OCI-M2 (cell line): ENCODE measurements around the gene CBLN3.
A peak's percentile ranks its signal among the peaks of the same experiment; 100 is the strongest.

Source experiments
- DNase-seq: peaks from one replicate; lab custom pipeline; 2025; ENCODE audit not compliant: unreplicated experiment; lab: John Stamatoyannopoulos, UW

The CBLN3 gene

DNA sequence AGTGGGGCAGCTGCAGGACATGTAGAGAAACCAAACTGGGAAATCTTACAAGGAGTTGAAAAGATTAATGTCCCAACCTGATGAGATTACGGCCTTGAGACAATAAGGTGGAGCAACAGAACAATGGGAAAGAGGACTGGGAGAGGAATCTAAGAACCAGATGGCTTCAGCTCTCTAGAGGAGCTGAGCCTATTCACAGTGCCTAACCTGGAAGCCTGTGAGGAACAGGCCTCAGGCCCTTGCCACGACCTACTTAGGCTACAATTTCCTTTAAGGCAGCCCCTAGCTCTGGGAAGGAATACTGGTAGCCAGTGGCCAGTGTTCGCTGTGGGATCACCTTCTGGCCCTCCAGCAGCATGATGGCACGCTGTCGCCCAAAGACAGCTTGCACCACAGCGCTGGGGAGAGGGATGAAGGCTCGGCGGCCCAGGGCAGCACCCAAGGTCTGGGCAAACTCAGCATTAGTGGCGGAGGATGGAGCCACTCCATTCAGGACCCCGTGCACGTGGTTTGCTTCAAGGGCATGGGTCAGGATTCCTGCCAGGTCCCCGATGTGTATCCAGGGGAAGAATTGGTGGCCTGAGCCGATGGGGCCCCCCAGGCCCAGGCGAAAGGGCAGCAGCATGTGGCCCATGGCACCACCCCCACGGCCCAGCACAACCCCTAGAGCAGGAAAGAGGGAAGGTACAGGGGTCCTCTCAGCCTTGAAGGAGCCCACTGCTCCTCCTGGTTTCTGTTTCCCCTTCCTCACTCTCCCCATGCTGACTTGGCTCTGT, 10.6 kb upstream of the CBLN3 start:
- no peak for DNase-seq

DNA sequence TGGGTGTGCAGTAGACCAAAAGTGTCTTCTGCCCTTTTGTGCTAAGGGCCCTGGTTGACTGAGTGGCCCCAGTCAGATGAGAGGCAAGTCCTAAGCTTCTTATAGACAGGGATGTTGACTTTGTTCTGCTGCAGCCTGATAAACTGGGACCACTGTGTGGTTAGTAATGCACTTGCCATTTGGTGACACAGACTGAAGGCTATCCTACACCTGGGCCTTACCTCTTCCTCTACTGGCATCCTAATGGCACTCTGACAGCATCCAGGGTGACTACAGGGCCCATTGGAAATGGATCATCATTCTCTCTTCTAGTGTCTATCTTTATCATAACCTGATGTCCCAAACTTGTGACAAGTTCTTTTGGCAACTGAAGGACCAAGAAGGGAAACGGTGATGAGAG, 9.8 kb upstream of the CBLN3 start:
- no peak for DNase-seq

DNA sequence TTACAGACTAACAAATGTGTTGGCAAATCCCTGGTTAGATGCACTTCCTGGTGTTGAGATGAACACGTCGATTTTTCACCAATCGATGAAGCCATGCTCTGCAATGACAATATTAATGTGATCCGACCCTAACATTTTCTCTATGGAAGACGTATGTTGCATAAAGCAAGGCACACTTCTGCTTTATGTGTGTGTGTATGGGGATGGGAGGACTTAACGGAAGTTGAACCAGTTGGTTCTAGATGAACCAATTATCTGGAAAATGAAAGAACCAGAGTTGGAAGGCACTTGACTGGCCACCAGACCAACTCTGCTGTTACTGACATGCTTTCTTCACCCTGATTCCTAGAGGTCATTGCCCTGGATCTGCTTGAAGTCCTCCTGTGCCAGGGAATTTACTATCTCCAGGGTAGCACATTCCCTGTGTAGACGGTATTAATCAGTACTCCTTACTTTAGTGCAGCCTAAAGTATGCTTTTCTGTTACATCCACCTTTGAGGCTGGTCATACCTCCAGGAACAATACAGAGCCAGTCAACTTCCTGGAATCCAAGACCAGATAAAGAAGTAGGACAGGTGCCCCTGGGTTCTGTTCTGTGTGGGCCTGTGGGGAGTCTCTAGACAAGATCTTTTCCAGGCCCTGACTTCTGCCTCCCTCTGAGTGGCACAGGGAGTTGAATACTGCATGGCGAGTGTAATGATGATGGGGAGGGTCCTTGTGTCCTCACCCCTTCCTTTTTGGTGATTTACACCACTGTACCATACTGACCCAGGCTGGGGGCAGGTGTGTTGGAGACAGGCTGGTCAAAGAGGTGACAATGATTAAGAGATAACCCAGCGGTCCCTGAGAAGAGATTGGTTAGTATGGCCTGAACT, 9.0 kb upstream of the CBLN3 start:
- no peak for DNase-seq

DNA sequence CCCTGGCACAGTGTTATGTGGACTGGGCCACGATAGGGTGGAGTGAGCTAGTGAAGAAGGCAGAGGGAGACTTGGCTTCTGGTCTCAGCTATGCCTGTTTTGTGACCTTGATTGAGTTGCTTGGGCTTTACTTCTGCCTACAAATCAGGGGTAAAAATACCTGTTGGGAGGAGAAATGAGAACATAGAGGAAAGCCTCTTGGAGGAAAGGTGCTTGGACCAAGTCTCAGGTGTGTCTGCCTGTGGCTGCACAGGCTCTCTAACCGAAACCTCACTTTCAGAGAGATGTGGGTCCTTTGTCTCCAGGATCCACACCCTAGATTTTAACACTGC, 8.2 kb upstream of the CBLN3 start:
- DNase-seq = no peak

DNA sequence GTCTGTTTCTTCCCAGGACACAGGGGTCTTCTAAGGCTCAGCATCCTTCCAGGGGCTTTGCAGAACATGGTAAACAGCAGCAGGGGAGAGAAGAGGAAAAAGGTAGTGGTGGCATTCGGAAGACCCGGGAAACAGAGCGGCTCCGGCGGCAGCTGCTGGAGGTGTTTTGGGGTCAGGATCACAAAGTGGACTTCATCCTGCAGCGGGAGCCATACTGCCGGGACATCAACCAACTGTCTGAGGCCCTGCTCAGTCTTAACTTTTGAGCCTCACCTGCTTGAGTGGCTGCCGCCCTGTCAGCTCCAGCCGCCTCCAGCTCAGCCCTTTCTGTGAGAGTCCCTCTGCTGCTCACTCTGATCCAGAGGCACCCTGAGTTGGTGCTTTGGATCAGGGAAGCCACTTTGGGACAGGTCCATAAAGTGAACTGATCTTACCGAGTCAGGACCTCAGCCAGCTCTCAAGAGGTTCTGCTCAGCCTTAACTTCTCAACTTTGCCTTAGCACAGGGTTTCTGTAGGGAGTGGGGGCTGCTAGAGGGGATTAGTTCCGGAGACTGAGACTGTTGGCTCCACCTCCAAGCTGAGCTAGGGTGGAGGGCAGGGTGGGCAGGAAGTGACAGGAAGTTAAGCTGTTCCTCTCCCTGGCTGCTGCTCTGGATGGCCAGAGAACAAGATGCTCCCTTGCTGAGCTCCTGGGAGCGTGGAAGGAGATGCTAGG, 7.7 kb upstream of the CBLN3 start:
- DNase-seq = no peak

DNA sequence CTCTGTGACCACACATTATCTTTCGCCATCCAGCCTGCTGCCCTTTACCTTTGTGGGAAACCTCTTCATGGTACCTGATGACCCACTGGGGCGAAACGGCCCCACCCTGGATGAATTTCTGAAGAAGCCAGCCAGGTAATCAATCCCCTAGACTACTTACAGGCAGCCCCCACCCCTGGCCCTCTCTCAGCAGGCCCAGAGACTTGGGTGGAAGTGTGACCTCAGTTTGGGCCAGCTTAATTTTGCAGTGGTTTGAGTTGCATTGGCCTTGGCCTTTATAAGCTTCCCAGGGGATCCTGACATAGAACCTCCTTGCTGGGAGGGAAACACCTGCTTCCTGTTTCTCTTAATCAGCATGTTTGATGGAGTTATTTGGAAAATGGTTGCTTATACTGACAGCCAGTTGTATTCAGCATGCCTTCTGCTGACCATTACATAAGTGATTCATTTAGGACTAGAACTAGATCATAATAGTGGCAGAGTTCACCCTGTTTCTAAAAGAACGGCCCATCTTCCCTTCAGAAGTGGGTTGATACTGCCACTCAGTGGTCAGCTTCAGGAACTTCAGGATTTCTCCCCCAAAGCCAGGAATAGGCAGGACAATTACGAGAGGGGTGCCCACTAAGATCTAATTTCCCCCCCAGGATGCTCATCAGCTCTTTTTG, 7.0 kb upstream of the CBLN3 start:
- no peak for DNase-seq

DNA sequence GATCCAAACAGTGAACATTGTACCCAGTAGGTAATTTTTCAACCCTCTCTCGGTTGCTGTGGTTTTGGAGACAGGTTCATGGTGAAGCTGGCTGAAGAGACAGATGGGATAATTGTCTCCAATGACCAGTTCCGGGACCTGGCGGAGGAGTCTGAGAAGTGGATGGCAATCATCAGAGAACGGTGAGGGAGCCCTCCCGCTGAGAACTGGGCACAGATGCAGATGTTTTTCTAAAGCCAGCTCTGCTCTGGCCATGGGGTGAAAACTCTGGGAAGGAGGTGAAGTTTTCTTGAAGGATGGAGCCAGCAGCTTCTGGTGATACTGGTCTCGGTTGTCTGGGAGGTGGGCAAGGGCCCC, 6.5 kb upstream of the CBLN3 start:
- no peak for DNase-seq

DNA sequence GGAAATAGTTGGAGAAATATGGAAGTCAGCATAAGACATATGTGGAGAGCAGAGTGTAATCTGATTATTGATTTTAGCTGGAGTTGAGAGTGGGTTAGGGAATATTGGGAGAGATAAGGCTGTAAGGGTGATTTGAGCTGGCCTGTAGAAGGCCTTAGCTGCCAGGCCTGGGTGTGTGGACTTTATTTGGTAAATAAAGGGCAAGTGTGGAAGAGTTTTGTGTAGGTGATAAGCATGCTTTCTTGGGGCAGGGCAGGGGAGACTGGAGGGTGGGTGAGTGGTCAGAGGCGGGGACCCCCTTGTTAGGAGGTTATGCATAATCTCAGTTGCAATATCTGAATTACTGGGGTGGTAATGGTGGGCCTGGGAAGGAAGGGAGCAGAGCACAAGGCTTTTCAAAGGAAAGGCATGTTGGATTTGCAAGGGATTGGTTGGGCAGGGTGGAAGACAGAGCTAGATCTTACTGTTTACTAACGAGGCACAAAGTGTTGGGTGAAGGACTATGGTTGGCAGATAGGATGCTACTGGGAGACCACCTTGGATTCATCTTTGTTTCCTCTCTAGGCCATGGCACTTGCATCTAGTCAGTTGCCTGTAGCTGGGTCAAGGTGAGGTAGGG, 5.8 kb upstream of the CBLN3 start:
- no peak for DNase-seq

DNA sequence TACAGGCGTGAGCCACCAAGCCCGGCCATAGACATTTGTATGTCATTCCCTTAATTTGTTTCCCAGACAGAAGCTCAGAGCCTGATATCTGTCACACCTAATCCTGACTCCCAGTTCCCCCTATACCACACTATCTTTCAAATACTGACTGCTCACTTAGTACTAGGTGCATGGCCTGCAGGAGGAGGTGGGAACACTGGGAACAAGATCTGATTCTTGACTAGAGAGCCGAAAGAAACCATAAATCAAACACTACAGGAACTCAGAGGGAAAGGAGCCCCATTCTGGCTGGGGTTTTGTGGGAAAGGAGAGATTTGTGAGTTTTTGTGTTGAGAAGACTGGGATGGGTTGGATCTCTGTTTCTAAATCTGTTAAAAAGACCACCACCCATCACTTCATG, 5.2 kb upstream of the CBLN3 start:
- DNase-seq = no peak

DNA sequence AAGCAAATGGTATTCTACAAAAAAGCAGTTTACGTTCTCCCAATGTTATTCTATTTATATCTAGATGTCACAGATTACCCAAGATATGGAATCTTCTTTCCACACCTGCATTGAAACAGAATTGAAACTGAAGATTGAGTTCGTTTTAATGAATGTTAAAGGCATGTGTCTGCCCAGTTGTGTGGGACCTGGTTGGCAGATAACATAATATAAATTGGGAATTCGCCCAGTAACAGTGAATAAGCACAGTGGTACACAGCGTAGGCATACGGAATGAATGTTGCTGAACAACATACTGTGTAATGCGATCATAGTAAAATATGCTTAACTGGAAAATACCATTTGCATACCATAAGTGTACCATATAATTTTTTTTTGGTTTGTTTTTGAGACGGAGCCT, 4.6 kb upstream of the CBLN3 start:
- DNase-seq = no peak

DNA sequence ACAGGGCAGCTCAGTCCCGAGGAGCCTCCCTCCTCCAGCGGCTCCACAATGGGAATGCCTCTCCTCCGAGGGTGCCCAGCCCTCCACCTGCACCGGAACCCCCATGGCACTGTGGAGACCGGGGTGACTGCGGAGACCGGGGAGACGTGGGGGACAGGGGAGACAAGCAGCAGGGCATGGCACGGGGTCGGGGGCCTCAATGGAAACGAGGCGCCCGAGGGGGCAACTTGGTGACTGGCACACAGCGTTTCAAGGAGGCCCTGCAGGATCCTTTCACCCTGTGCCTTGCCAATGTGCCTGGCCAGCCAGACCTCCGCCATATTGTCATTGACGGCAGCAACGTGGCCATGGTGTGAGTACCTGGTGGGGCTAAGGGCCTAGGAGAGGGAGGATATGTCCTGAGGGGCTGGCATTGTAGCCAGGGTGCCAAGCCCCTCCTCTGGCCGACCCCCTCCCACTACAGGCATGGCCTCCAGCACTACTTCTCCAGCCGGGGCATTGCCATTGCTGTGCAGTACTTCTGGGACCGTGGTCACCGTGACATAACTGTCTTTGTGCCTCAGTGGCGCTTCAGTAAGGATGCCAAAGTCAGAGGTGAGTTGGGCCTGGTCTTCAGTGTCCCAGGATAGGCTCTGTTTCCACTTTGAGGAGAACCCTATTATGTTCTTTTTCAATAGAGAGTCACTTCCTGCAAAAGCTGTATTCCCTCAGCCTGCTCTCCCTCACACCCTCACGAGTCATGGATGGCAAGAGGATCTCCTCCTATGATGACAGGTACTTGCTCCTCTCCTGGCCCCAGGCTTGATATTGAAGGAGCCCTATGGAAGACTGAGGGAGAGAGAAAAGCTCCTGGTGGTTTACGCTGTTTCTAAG, 3.0 kb upstream of the CBLN3 start:
- no peak for DNase-seq

DNA sequence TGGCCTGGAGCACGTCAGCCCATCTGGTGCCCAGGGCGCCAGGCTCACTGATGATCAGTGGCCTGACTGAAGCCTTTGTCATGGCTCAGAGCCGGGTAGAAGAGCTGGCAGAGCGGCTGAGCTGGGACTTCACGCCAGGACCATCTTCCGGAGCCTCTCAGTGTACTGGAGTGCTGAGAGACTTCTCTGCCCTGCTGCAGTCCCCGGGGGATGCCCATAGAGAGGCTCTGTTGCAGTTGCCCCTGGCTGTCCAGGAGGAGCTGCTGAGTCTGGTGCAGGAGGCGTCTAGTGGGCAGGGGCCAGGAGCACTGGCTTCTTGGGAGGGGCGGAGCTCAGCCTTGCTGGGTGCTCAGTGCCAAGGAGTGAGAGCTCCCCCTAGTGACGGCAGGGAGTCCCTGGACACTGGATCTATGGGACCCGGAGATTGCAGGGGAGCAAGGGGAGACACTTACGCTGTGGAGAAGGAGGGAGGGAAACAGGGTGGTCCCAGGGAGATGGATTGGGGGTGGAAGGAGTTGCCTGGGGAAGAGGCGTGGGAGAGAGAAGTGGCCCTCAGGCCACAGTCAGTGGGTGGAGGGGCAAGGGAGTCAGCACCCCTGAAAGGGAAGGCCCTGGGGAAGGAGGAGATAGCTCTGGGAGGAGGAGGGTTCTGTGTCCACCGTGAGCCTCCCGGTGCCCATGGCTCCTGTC, 2.2 kb upstream of the CBLN3 start:
- peak; percentile 46 for DNase-seq

DNA sequence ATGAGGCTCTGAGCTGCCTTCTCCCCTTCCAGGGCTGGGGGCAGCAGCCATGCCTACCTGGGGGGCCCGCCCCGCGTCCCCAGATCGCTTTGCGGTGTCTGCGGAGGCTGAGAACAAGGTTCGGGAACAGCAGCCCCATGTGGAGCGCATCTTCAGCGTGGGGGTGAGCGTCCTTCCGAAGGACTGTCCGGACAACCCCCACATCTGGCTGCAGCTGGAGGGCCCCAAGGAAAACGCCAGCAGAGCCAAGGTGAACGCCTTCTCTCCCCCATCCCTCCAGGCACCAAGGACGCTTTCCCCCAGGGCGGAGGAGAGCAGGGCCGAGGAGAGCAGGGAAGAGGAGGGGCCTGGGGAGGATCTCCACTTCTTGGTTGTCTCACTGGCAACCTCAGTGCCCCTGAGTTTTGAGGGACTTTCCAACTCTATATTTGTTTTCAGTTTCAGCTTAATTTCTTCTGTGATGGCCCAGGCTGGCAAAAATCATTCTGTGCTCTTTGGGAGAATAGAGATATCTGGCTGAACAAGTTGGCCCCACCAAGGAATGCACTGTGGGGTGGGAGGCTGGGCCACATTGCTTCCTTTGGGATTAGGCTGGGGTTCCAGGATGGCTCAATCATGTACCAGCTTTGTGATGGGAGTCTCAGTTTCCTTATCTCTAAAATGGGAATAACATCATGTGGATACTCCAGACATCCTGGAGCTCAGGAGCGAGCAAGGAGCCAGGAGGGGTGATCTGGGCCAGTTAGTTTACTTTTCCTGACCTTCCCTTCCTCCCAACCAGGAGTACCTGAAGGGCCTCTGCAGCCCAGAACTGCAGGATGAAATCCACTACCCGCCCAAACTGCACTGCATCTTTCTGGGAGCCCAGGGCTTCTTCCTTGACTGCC, 1.5 kb upstream of the CBLN3 start:
- no peak for DNase-seq

DNA sequence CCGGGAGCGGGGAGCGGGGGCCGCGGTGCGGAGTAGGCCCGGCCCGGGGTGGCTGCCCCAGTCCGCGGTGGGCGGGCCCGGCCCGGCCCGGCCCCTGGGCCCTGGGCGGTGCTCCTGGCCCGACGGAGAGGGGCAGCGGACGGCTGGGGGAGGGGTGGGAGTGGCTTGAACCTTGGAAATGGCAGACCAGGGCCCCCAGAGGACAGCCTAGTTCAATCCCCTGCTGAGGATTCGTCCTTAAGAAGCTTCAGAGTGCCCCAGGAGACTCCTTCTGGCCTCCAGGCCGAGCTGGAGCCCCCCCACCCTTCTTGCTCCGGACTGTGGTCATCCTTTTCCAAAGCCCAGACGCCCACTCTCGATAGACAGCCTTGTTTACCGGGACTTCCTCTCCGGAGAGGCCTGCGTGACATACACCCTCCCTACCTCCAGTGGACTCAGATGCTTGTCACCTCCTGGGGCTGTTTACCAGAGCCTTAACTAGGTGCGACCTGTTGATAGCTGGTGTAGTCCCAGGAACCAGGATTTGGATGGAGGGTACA, 744 bp upstream of the CBLN3 start:
- no peak for DNase-seq

DNA sequence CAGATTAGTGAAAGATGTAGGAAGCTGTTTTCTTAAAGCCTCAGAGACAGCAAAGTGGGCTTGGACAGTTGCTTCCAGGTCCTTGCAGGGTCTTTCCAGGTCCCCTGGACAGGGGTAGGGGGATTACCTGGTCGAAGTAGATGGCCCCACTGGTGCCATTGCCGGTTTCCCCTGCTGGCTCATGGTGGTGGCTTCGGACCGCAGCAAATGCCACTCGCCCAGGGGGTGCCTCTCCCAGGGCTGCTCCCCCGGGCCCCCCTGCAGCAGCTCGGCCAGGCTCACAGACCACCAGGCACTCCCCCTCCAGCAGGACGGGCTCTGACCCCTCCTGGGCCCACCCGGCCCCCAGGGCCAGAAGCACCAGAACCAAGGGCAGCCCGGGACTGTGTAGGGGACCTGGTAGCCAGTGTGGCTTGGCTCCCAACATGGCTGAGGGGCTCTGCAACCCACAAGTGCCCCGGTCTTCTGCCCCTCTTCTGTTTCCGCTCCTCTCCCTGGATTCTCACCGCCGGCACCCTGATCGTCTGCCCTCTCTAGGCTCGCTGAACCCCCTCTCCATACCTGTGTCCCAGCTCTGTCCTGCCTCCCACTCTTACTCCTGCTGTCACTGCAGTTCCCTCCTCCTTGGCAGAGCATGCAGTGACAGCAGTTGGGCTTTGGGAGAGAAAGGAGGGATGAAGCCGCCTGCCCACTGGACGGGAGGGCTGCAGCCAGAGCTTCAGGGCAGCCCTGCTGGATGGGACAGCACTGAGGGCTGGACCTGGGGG, 657 bp downstream of the CBLN3 start:
- DNase-seq = no peak

DNA sequence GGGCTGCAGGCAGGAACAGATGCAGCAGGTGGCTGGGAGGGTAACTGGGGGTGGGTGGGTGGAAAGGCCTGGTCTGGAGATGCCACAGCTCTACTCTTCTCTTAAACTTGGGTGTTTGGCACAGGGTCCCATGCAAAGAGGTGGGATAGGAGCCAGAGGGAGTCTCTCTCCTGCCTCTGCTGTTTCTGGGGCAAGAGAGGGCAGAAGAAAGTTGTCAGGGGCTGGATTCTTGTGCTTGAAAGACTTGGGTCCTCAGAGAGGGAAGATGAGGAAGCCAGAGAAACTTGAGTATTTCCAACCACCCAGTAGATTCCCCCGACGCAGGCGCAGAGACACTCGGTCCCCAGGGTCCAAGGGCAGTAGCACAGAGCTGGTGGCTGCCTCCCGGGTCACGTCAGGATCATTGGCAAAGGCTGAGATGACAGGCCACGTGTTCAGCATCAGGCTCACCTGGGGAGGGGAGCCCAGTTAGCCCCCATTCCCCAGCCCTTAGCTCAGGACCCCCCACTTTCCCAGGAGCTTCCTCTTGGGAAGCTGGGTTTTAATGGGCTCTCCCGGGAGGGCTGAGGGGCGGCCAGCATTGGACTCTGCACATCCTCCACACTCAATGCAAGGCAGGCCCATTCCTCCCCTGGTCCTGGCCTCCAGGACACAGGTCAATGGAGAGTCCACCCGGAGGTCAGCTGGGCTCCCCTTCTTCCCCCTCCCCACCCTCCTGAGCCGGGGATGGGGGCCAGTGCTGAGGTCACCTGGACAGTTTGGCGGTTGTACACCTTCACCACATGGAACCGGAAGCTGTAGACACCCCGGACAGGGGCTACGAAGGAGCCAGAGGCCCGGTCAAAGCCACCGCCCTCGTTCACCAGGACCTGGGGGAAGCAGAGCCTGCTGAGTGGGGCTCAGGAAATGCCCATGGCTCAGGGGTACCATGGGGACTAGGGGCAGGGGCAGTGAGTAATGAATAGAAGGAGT, 1.6 kb downstream of the CBLN3 start:
- no peak for DNase-seq
